Neutrophil (primary cell): Measurements from ENCODE around the gene CPOX.
A peak's percentile ranks its signal among the peaks of the same experiment; 100 is the strongest.

ENCODE experiments used
- H3K27ac ChIP-seq: fragments of 200-600 bp; sonication (generic); 2 replicates; pipeline ENCODE4 v1.5.1; 2016; ENCODE audit warnings: mild to moderate bottlenecking, moderate library complexity
- H3K27me3 ChIP-seq: fragments of 200-600 bp; sonication (generic); 2 replicates; pipeline ENCODE4 v1.6.0; 2016; ENCODE audit warnings: mild to moderate bottlenecking
- H3K36me3 ChIP-seq: fragments of 200-600 bp; sonication (generic); 2 replicates; pipeline ENCODE4 v1.5.1; 2017
- H3K4me1 ChIP-seq, 2 experiments: fragments of 200-600 bp in 1 of 2; sonication (generic) in 1 of 2; 1 replicate in 1 of 2; 2 replicates in 1 of 2; pipeline versions ENCODE4 v1.5.1 to v1.6.1; 2013 to 2016; ENCODE audit warnings: low read depth in 1 of 2, low read length in 1 of 2, mild to moderate bottlenecking in 1 of 2, moderate library complexity in 1 of 2; ENCODE audit not compliant: control insufficient read depth in 1 of 2, insufficient read depth in 1 of 2
- H3K4me3 ChIP-seq, 2 experiments: fragments of 200-600 bp in 1 of 2; sonication (generic) in 1 of 2; 1 replicate in 1 of 2; 2 replicates in 1 of 2; pipeline ENCODE4 v1.5.1; 2013 to 2016; ENCODE audit warnings: low read depth in 1 of 2, low read length in 1 of 2, mild to moderate bottlenecking in 1 of 2, moderate library complexity in 1 of 2
- H3K9me3 ChIP-seq: fragments of 200-600 bp; sonication (generic); 2 replicates; pipeline ENCODE4 v1.5.1; 2016
- CTCF ChIP-seq: fragments of 200-600 bp; sonication (generic); IDR thresholded peaks from 2 replicates; pipeline ENCODE4 v1.5.1; 2016; ENCODE audit warnings: antibody characterized with exemption

CPOX gene

DNA sequence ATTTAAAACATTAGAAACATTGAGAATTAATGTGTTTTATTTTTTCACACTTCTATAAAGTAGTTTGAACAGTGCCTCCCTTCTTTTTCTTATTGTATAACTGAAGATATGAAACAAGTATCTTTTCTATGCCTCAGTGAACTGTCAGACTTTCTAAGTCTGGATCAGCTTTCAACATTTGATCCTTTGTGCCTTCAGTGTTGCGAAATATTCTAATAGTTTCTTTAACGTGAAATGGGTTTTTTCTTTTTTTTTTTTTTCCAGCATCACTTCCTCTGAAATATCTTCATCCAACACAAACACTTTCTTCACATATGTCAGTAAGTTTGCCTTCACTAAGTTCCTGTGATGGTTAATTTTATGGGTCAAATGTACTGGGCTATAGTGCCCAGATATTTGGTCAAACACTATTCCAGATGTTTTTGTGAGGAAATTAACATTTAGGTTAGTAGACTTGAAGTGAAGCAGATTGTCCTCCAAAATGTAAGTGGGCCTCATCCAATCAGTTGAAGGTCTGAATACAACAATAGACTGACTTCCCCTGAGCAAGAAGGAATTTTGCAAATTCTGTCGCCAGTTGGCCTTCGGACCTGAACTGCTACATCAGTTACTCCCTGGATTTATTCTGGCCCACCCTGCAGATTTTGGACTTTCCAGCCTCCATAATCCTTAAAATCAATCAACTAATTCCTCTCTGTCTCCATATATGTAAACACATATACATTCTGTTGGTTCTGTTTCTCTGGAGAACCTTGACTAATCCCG lies 6.4 kb upstream of the CPOX start:
- Histone ChIP-seq H3K9me3 (no peaks in the 10 kb centered on the region), H3K4me1 (no peaks in the 10 kb centered on the region), H3K27ac (no peak overlapping the region), H3K4me3 (no peak overlapping the region), H3K27me3 (no peaks in the 10 kb centered on the region), H3K36me3 (no peaks in the 10 kb centered on the region)
- no peak for TF ChIP-seq CTCF

GRCh38 chr3:98598492-98598891 lies 5.1 kb upstream of the CPOX start:
- no peak overlapping the region for H3K27ac ChIP-seq

DNA sequence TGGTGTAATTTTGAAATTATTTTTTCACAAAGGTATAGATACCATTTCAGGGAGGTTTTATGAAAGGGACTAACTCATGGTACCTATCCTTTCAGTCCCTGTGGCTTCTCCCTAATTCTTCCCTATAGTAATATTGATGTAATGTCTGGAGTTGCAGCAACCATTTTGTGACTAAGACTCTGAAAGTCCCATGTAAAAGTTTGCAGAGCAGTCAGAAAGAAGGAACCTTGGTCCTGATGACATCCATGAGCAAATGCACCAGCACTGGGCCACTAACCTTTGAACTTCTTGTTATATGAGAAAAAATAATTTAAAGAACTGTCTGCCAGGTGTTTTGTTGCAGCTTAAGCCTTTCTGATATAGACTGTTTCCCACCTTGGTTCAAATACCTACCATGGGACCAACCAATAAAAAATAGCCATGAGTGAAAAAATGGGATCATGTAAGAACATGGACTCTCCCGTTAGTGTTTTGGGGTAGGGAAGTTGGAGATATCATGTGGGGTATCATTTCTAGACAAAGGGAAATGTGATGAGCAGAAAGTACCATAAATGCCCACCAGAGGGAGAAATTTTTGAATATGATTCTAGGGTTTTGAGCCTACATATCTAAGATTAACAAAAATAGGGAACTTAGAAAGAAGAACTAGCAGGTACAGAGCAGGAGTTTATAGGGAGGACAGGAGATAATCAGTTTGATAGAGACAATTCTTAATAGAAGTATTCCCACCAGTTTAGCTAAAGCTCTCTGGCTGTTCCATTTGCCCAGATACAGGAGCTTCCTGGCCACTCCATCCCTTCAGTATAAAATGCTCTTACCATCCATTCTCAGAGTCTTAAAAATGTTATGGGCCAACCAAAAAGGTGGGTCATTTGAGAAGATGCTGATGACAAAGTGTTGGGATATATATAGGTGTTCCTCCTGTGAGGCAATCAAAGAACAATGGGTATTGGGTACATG lies 3.4 kb upstream of the CPOX start:
- Histone ChIP-seq H3K27ac (no peak overlapping the region), H3K4me1 (peaks cover 16 to 19% of the 10 kb centered on the region in 2 experiments), H3K27me3 (peaks cover 8% of the 10 kb centered on the region), H3K4me3 (no peak overlapping the region), H3K36me3 (no peaks in the 10 kb centered on the region), H3K9me3 (no peaks in the 10 kb centered on the region)
- peak; percentile 54 for TF ChIP-seq CTCF

More at GRCh38 chr3:98598492-98598891, 5.1 kb upstream of the CPOX start:
- no peak overlapping the region for H3K4me3 ChIP-seq
- no peaks in the 10 kb centered on the region for H3K27me3 ChIP-seq
- no peaks in the 10 kb centered on the region for H3K9me3 ChIP-seq
- TF ChIP-seq CTCF: no peak
- no peaks in the 10 kb centered on the region for H3K36me3 ChIP-seq
- H3K4me1 ChIP-seq: peaks cover 5 to 10% of the 10 kb centered on the region in 2 experiments

DNA sequence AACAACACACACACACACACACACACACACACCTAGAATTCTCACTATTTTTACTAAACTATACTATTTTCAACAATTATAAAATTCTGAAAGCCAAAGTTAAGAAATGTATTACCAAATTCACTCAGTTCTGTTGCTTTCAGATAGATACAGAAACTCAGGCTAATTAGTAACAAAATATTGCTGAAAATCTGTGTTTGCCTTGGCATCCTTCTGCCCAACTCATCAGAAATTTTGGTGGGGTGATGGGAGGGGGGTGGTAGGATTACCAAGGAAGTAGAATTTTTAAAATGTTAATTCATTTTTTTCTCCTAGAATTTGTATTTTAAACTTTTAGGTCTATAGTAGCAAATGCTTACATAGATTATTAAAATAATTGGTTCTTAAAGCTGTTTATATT lies 2.7 kb upstream of the CPOX start:
- Histone ChIP-seq H3K27me3 (peaks cover 8% of the 10 kb centered on the region), H3K4me3 (no peak overlapping the region), H3K4me1 (peaks cover 16 to 19% of the 10 kb centered on the region in 2 experiments), H3K9me3 (no peaks in the 10 kb centered on the region), H3K36me3 (no peaks in the 10 kb centered on the region), H3K27ac (no peak overlapping the region)
- no peak for TF ChIP-seq CTCF

GRCh38 chr3:98594628-98595324 lies 1.4 kb upstream of the CPOX start:
- Histone ChIP-seq H3K27me3 (peaks cover 8% of the 10 kb centered on the region), H3K27ac (no peak overlapping the region), H3K36me3 (peaks cover 3% of the 10 kb centered on the region), H3K9me3 (no peaks in the 10 kb centered on the region), H3K4me1 (peaks cover 16 to 19% of the 10 kb centered on the region in 2 experiments), H3K4me3 (no peak overlapping the region)
- no peak for TF ChIP-seq CTCF
